GM23338 (cell line): Measurements from ENCODE around the gene PER1. TPM values are rescaled to one million over a fixed set of nuclear protein-coding genes. Genes with fewer than 3 reads are reported as not detected.

Source experiments
- ATAC-seq: fragments of 200-7000 bp; cut with Tn5 transposase; 3 replicates; pipeline ENCODE4 v1.9.1; 2020
- DNase-seq: peaks from one replicate; pipeline ENCODE4 v3.0.0-alpha.2; 2015; ENCODE audit warnings: low spot score
- H2AFZ ChIP-seq: fragments of 200-600 bp; sonication (generic); 2 replicates; pipeline ENCODE4 v1.8.0; 2016; ENCODE audit warnings: antibody characterized with exemption, mild to moderate bottlenecking, moderate library complexity
- H3F3A ChIP-seq: fragments of 200-600 bp; sonication (generic); replicated peaks from 2 replicates; pipeline ENCODE4 v1.8.0; 2017; ENCODE audit warnings: antibody characterized with exemption, mixed run types, low read depth
- H3K27ac ChIP-seq: fragments of 200-600 bp; sonication (generic); 2 replicates; pipeline ENCODE4 v1.6.1; 2016; ENCODE audit warnings: low read depth
- H3K27me3 ChIP-seq: fragments of 200-600 bp; sonication (generic); 2 replicates; pipeline ENCODE4 v1.8.0; 2016; ENCODE audit warnings: mild to moderate bottlenecking, mixed run types, moderate library complexity; ENCODE audit not compliant: insufficient read depth
- H3K36me3 ChIP-seq: fragments of 200-600 bp; sonication (generic); 2 replicates; pipeline ENCODE4 v1.8.0; 2016; ENCODE audit warnings: mild to moderate bottlenecking; ENCODE audit not compliant: insufficient read depth
- H3K4me1 ChIP-seq: fragments of 200-600 bp; sonication (generic); 2 replicates; pipeline ENCODE4 v1.8.0; 2016; ENCODE audit warnings: mild to moderate bottlenecking, moderate library complexity; ENCODE audit not compliant: insufficient read depth
- H3K4me2 ChIP-seq: fragments of 200-600 bp; sonication (generic); 2 replicates; pipeline ENCODE4 v1.7.1; 2017; ENCODE audit warnings: mixed run types
- H3K4me3 ChIP-seq: fragments of 200-600 bp; sonication (generic); 2 replicates; pipeline ENCODE4 v1.6.1; 2016; ENCODE audit warnings: mixed run types
- H3K79me2 ChIP-seq: fragments of 200-600 bp; sonication (generic); replicated peaks from 2 replicates; pipeline ENCODE4 v1.8.0; 2017; ENCODE audit warnings: mild to moderate bottlenecking; ENCODE audit not compliant: insufficient read depth
- H3K9me2 ChIP-seq: fragments of 200-600 bp; sonication (generic); 2 replicates; pipeline ENCODE4 v1.8.0; 2017; ENCODE audit not compliant: insufficient read depth
- H4K20me1 ChIP-seq: fragments of 200-600 bp; sonication (generic); replicated peaks from 2 replicates; pipeline ENCODE4 v1.8.0; 2017; ENCODE audit warnings: mild to moderate bottlenecking; ENCODE audit not compliant: insufficient read depth
- H3K27ac Mint-ChIP-seq: 2 replicates; pipeline ENCODE4 v1.8.0; 2020; ENCODE audit warnings: inconsistent platforms, mild to moderate bottlenecking, moderate library complexity, mixed read lengths
- H3K27me3 Mint-ChIP-seq: 3 replicates; pipeline ENCODE4 v1.8.0; 2022; ENCODE audit warnings: low read depth, mild to moderate bottlenecking, moderate library complexity, mixed read lengths, inconsistent platforms; ENCODE audit not compliant: insufficient read depth, poor library complexity
- H3K36me3 Mint-ChIP-seq: 3 replicates; pipeline ENCODE4 v1.8.0; 2021; ENCODE audit warnings: low read depth, mild to moderate bottlenecking, inconsistent platforms, moderate library complexity, mixed read lengths
- H3K4me1 Mint-ChIP-seq: 3 replicates; pipeline ENCODE4 v1.8.0; 2020; ENCODE audit warnings: mild to moderate bottlenecking, inconsistent platforms, mixed read lengths
- H3K4me3 Mint-ChIP-seq: 3 replicates; pipeline ENCODE4 v1.8.0; 2021; ENCODE audit warnings: moderate library complexity, mild to moderate bottlenecking, inconsistent platforms, mixed read lengths
- H3K9me3 Mint-ChIP-seq: 3 replicates; pipeline ENCODE4 v1.8.0; 2020; ENCODE audit warnings: moderate library complexity, mild to moderate bottlenecking, inconsistent platforms, mixed read lengths
- CREB1 ChIP-seq: fragments of 250-450 bp; sonication (Bioruptor Pico); IDR thresholded peaks from 2 replicates; pipeline ENCODE4 v1.5.0; 2020; ENCODE audit warnings: low read depth, mild to moderate bottlenecking, moderate library complexity
- CTCF ChIP-seq, 2 experiments: fragments of 200-600 bp in 1 of 2; sonication (generic) in 1 of 2; conservative IDR thresholded peaks; 2 replicates each; pipeline versions ENCODE4 v1.5.1 to v1.6.1; 2016 to 2017; ENCODE audit warnings: antibody characterized with exemption in 2 of 2, low read depth in 2 of 2, mild to moderate bottlenecking in 2 of 2, moderate library complexity in 1 of 2
- ETS1 ChIP-seq: IDR thresholded peaks from 2 replicates; pipeline ENCODE4 v1.6.1; 2016; ENCODE audit warnings: antibody characterized with exemption
- EZH2 ChIP-seq: fragments of 200-600 bp; sonication (generic); IDR thresholded peaks from one replicate; pipeline ENCODE4 v1.8.0; 2017; ENCODE audit warnings: antibody characterized with exemption, mild to moderate bottlenecking, low read depth; ENCODE audit not compliant: unreplicated experiment
- EZH2phosphoT487 ChIP-seq: fragments of 200-600 bp; sonication (generic); IDR thresholded peaks from one replicate; pipeline ENCODE4 v1.8.1; 2018; ENCODE audit warnings: antibody characterized with exemption; ENCODE audit not compliant: unreplicated experiment
- JUNB ChIP-seq: IDR thresholded peaks from one replicate; pipeline ENCODE4 v1.6.1; 2016; ENCODE audit warnings: antibody characterized with exemption; ENCODE audit not compliant: unreplicated experiment
- NANOG ChIP-seq: IDR thresholded peaks from 2 replicates; pipeline ENCODE4 v1.6.1; 2016; ENCODE audit warnings: antibody characterized with exemption, borderline replicate concordance
- POLR2AphosphoS5 ChIP-seq: IDR thresholded peaks from 2 replicates; pipeline ENCODE4 v1.6.1; 2016; ENCODE audit warnings: antibody characterized with exemption, low read depth
- REST ChIP-seq: IDR thresholded peaks from one replicate; pipeline ENCODE4 v1.6.1; 2018; ENCODE audit warnings: antibody characterized with exemption; ENCODE audit not compliant: unreplicated experiment
- STAT1 ChIP-seq: IDR thresholded peaks from one replicate; pipeline ENCODE4 v1.6.1; 2016; ENCODE audit warnings: antibody characterized with exemption; ENCODE audit not compliant: unreplicated experiment
- ZNF114 ChIP-seq: fragments of 250-450 bp; sonication (Bioruptor Pico); IDR thresholded peaks from 2 replicates; pipeline ENCODE4 v1.5.0; 2020; ENCODE audit warnings: mild to moderate bottlenecking, moderate library complexity
- ZNF331 ChIP-seq: fragments of 250-450 bp; sonication (Bioruptor Pico); IDR thresholded peaks from 2 replicates; pipeline ENCODE4 v1.5.0; 2020; ENCODE audit warnings: low read depth, mild to moderate bottlenecking, moderate library complexity
- ZNF462 ChIP-seq: fragments of 250-450 bp; sonication (Bioruptor Pico); IDR thresholded peaks from 2 replicates; pipeline ENCODE4 v1.5.0; 2020; ENCODE audit warnings: mild to moderate bottlenecking, moderate library complexity
- polyA plus RNA-seq: library from polyadenylated mRNA; unstranded; fragments of >200 nt; fragmentation: Nextera tagmentation; extraction: Ambion mirVana; gene quantifications from 2 replicates; pipeline ENCODE4 v1.2.1, GENCODE V29; 2016
- total RNA-seq: library from RNA; depleted of rRNA; stranded (reverse); fragments of >200 nt; shearing (Covaris generic); gene quantifications from 2 replicates; pipeline ENCODE4 v1.2.3, GENCODE V29; 2014

Gene PER1
- total and polyA plus RNA-seq, 2 experiments from 2014 or later: 12.2 to 36.1 TPM

- H3K36me3 Mint-ChIP-seq: peaks cover 51% of the 10 kb centered on the region
- DNase-seq: no peak
- no peak overlapping the region for H3K4me3 Mint-ChIP-seq
Observed at GRCh38 chr17:8145811-8146210, 6.4 kb downstream of the PER1 start.

More at GRCh38 chr17:8145811-8146210, 6.4 kb downstream of the PER1 start:
- H3K27me3 Mint-ChIP-seq: peaks cover 7% of the 10 kb centered on the region
- H3K27ac Mint-ChIP-seq: no peak overlapping the region
- H2AFZ ChIP-seq: no peak overlapping the region
- no peaks in the 10 kb centered on the region for H3K4me1 Mint-ChIP-seq
- ATAC-seq: no peak
- no peak overlapping the region for H3K4me3 ChIP-seq
- no peaks in the 10 kb centered on the region for H3K9me3 Mint-ChIP-seq
- H3K9me2 ChIP-seq: no peaks in the 10 kb centered on the region
- 0 out of 2 replicates have a peak, but pooled peaks cover 6% of the 10 kb centered on the region for H3F3A ChIP-seq
- H3K4me2 ChIP-seq: no peak overlapping the region
- H3K36me3 ChIP-seq: peaks cover 3% of the 10 kb centered on the region; the same call in 1 of the 2 replicates
- H3K27ac ChIP-seq: no peak overlapping the region
- no peaks in the 10 kb centered on the region for H3K27me3 ChIP-seq
- no peaks in the 10 kb centered on the region for H3K4me1 ChIP-seq
- TF ChIP-seq CTCF (conservative IDR thresholded peaks at IDR 0.05; ENCODE audit: low read depth in 2 of 2) (no peak), ZNF462 (CRISPR knock-in tag) (no peak), ETS1 (no peak), ZNF114 (CRISPR knock-in tag) (no peak), POLR2AphosphoS5 (no peak), EZH2 (no peak), STAT1 (no peak), CREB1 (CRISPR knock-in tag) (no peak), JUNB (no peak), ZNF331 (CRISPR knock-in tag) (no peak), REST (no peak), EZH2phosphoT487 (no peak), NANOG (no peak)
- no peaks in the 10 kb centered on the region; the same call in 1 of the 2 replicates for H4K20me1 ChIP-seq
- peaks cover 4% of the 10 kb centered on the region; the same call in 1 of the 2 replicates for H3K79me2 ChIP-seq
